DMS 273 (cell line): ENCODE data around the gene UTF1.
"Not testable (repeated sequence)": the region's sequence is repeated elsewhere in the genome, so short reads cannot be mapped to it uniquely, and the experiment has no call there.

Experiments used
- DNase-seq: peaks from one replicate; lab custom pipeline; 2025; ENCODE audit not compliant: unreplicated experiment; lab: John Stamatoyannopoulos, UW

Gene UTF1

DNA sequence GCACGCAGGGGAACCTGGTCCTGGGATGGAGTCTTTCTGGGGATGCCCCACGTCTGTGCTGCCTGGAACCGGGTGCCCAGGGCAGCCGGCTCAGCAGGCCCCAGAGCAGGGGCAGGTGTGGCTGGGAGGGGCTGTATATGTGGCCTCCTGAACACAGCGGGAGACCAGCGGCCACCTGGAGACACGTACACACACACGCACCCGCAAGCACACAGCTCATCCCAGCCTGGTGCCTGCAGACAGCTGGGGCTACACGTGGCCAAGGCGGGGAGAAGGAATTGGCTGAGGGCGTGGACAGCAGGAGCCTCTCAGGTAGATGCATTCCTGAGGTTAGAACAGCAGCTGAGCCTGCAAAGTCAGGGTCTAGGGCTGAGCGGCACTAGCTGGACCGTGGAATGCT is 32.7 kb downstream of the UTF1 start:
- peak; percentile 23 for DNase-seq

DNA sequence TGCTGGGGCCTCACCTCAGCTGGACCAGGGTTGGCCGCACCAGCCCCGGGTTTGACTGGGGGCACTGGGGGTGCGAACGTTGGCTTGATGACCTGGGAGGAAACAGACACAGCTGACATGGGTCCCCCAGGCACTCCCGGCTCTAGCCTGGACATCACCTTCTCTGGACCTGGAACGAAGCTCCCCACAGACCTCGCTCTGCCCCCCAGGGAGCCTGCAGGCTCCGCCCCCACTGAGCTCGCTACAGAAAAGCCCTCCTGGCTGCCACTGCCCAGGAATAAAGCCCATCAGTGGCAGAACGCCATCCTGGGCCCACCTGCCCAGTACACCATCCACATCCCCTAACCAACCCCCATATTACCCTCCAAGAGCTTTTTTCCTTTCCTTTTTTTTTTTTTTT is 33.7 kb downstream of the UTF1 start:
- DNase-seq: no peak

DNA sequence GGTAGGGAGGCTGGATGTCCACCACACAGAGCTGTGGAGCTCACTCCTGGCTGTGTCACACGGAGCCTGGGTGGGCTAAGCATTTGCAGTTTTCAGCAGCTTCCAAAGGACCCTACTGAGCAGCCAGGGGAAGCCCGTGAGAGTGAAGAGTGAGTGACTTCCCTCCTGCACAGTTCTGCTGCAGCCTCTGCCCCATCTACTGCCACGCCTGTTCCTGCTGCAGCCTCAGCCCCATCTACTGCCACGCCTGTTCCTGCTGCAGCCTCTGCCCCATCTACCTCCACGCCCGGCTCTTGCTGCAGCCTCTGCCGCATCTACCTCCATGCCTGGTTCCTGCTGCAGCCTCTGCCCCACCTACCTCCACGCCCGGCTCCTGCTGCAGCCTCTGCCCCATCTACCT is 34.4 kb downstream of the UTF1 start:
- DNase-seq: no peak

DNA sequence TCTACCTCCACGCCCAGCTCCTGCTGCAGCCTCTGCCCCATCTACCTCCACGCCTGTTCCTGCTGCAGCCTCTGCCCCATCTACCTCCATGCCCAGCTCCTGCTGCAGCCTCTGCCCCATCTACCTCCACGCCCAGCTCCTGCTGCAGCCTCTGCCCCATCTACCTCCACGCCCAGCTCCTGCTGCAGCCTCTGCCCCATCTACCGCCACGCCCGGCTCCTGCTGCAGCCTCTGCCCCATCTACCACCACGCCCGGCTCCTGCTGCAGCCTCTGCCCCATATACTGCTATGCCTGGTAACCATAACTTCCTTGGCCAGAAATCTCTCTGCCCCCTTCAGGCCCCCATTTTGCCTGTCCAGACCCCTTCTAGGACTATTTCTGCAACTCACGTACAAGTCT is 35.0 kb downstream of the UTF1 start:
- not testable (repeated sequence) for DNase-seq

DNA sequence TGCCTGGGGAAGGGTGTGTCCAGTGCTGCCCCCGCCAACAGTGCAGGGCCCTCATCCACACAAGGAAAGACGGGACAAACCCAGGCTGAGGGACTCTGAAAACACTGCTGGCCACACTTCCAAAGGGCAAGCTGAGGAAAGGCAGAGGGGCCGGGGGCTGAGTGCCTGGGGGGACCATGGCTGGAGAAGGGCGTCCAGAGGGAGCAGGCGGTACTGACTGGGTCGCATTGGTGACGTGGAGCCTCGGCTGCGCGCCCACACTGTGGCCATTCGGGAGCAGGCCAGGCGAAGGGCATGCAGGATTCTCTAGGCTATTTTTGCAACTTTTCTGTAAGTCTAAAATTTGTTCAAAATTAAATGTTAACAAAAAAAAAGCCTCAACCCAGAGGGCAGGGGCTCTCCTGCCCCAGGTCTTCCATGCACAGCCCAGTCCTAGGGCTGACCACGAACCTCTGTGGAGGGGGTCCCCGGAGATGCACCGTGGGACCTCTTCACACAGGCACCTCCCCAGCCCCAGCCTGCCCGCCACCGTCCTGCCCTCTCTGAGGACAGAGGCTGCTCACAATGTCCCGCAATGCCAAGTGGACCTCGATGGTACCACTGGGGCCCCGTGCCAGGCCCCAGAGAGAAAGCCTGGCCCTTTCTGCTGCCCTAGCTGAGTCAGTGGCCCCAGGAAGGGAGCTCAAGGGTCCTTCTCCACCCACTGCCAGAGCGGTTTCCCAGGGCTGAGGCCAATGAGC is 36.2 kb downstream of the UTF1 start:
- no peak for DNase-seq

DNA sequence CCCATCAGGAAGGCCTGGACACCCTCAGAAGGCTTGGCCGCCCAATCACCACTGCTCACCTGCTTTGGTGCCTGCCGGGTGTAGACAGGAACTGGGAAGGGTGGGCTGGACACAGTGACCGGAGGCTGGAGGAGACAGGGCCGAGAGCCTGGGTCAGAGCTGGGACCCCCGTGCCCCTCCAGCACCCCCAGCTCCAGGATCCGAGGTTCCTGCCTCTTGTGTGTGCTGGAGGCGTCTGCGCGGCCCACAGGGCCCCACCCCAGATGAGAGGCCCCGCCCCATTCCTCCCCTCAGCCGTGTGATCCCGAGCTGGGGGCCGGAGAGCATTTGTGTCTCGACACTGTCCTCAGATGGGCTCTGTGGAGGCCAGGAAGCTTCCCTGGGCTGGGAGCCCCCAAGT is 37.3 kb downstream of the UTF1 start:
- no peak for DNase-seq

DNA sequence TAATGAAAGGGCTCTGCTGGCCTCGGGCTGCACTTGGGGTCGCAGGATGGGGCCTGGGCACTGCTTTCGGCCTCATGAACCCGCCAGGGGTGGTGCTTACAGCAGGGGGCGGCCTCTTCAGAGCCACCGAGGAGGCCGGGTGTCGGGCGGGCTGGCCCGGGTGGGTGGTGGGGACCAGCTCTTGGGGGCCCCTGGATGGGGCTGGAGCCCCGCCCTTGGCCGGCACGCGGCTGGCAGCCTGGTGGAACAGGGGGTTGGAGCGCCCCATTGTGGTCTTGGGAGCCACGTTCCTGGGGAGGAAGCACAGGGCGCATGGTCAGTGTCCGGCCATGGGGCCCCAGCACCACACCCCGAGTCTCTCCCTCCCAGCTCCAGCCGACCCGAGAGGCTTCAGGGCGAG is 37.8 kb downstream of the UTF1 start:
- DNase-seq: no peak

DNA sequence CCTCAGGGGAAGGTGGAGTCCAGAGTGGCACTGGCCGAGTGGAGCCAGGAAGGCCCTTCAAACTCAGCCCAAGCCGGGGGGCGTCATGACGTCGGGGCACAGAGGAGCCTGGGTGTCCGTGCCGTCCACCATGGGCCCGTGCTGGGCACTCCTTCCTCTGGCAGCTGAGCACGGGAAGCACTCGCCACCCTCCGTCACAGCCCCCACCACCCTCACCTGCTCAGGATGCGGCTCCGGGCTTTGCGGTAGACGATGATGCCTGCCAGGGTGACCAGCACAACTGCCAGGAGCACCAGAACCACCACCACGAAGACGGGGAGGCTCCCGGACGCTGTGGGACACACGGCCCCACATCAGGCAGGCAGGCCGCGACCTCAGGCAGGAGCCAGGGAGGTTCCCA is 38.5 kb downstream of the UTF1 start:
- no peak for DNase-seq

DNA sequence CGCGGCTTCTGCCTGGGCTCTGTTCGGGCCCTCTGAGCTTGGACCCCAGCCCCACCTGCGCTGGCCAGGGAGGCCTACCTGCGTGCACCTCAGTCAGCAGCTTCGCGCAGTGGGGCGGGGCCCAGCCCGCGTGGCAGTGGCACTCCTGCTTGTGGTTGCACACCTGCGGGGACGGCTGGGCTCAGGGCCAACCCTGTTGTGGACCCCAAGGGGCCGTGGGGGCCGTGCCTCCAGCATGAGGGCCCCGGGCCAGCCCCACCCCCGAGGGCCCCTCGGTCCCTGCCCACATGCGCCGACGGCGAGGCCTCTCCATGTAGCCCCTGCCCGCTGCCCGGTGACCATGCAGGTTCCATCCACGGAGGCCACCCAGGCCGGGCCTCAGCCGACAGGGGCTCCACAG is 39.4 kb downstream of the UTF1 start:
- no peak for DNase-seq

DNA sequence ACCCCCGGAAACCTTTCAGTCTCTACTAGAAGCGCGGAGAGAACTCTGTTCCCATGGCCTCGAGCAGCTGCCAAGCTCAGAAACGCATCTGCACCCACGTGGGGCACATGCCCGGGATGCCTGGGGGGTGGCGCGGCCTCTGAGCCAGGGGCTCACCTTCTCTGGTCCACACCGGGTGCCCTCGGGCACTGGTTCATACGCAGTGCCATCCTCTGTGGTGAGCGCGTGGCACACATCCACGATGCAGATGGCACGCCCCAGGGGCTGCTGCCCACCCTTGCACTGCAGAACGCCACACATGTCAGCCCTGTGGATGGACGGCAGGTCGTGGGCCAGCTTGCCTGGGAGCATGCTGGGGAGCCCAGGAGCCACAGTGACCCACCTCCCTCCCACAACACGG is 40.2 kb downstream of the UTF1 start:
- peak; percentile 24 for DNase-seq

DNA sequence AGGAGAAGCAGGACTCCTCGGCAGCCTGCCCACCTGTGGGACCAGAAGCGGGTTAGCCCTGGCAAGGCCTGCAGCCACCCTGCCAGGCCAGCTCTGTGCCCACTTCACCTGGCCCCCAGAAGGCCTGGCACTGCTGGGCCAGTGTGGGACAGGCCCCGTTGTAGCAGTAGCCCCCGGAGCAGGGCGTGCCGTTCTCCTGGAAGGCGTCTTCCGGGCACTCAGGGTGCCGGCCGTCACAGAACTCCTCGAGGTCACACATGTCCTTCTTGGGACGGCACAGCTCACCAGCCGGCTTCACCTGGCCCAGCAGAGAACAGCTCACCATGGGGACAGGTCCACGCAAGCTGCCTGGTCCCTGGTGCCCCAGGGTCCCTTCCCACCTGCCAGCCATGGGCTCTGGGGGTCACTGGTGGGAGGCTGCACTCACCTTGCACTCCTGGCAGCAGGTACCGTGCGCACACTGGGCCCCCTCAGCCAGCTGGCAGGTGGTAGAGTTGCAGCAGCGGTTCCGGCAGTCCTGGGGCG is 40.8 kb downstream of the UTF1 start:
- DNase-seq: no peak

DNA sequence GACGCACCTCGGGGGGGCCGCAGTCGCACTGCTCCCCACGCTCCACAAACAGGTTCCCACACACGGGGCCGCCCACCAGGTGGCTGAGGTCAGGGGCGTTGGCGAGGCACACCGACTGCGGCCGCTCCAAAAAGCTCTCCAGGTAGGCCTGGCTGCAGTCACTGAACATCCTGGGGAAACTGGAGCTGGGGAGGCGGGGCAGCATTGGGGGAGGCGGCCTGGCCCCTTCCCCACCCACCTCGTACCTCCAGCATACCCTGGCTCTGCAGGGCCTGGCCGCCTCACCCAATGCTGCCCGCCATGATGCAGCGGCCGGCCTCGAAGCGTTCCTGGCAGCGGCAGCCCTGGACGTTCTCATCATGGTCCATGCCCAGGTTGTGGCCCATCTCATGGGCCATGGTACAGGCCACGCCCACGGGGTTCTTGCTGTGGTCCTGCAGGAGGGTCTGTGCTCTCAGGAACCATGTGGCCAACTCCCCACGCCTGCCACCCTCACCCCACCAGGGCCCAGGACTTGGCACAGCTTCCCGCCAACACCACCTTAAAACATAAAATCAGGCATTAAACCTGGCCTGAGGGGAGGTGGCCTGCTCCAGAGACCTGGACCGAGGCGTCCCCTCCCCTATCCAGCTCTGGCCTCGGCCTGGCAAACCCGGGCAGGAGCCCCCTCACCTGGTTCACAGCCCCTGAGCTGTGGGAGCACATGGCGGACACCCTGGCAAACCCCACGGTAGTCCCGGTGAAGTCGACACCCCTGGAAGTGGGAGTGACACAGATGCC is 41.7 kb downstream of the UTF1 start:
- no peak for DNase-seq

DNA sequence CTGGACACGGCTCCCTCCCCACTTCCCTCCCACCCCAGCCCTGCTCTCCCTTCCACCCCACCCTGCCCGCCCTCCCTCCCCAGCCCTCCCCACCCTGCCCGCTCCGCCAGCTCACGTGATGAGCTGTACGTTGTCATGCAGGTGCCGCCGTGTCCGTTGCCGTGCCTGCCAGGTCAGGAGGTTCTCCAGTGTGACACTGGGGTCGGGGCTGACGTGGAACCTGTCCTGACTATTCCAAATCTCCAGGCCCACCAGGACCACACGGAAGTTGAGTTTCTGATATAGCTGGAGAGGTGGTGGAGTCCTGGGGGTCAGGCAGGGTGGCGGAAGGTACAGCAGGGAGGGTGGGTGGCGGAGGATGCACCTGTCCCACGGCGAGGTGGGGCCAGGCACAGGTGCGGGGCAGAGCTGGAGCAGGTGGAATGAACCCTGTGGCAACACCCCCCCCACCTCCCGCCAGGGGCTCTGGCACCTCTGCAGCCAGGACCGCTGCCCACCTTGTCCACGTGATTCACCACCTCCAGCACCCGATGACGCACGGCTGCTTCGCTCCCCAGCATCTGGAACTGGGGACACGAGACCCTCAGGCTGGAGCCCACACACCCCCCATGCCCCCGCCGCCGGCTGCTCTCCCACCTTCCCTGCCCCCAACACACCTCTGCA is 42.4 kb downstream of the UTF1 start:
- DNase-seq: no peak

DNA sequence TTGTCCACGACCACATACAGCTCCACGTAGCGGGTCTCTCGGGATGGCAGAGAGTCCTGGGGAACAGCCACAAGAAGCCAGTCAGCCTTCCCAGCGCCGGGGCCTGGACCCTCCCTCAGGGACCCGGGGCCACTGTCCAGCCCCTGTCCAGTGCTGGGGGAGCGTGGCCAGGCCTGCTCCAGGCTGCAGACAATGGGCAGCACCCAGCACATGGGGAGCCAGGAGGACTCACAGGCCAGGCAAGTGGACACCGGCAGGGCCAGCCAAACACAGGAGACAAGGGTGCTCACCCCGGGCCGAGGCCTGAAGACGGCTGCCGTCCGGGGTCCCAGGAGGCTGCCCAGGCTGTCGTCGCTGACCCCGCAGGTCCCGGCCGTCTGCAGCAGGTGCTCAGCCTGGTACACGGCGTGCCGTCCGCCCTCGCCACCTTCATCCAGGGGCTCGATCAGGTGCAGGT is 43.0 kb downstream of the UTF1 start:
- DNase-seq: no peak

DNA sequence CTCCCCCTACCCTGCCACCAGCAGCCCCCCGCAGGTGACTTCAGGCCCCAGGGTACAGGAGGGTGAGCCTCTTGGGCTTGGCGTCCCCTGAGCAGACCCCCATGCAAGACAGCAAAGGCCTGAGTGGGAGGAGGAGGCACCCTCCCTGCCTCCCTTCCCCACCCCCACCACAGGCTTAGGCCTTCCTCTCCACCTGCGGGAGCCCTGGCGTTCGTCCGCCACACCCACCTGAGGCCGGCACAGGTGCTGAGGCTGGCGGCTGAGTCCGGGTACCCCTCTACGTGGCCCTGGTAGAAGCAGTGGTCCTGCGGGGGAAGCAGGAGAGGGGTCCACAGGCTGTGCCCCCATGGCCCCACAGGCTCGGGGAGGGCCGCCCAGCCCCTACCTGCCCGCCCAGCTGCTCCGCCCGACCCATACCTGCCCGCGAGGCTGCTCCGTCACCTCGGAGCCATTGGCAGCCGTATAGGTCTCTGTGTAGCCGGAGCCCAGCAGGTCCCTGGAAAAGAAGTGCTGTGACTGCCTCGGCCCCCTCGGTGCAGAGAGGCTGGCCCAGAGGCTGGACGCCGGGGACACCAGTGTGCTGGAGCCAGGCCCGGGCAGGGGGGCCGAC is 43.6 kb downstream of the UTF1 start:
- no peak for DNase-seq

DNA sequence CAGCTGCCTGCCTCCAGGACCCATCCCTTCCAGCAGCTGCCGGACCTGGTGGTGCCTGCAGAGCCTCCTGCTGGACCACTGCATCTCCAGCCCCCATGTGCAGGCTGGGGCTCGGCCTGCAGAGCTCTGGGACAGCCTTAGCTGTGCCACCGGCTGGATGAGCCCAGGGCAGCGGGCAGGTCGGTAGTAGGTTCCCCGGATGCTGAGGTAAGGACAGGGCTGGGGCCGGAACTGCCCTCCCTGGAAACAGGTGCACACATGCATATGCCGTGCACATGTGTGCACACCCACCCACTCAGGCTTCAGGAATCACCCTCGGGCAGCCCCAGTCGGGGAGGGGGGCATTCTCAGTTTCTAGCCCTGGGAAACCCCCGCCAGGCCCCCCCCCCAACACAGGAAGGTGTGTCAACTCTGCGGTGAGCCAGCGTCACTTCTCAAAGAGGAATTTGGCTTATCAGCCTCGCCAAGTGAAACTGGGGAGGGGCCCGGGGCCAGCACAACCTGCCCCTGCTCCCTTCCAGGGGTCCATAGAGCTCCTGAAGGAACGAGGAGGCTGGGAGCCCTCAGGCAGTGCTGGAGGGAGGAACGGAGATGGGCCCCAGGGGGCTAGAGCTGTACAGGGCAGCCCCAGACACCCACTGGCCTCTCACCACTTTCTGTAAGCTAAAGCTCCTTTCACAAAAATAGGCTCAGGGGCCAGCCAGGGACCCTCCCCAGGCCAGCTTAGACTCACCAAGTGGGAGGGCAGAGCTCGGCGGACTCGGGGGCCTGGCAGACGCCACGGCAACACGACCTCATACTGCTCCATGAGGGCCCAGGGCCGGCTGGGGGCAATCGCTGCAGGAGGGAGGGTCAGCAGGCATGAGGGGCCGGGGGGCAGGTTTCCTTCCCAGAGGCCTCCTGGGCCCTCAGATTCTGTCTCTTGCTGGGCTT is 45.0 kb downstream of the UTF1 start:
- DNase-seq: peak; percentile 67

DNA sequence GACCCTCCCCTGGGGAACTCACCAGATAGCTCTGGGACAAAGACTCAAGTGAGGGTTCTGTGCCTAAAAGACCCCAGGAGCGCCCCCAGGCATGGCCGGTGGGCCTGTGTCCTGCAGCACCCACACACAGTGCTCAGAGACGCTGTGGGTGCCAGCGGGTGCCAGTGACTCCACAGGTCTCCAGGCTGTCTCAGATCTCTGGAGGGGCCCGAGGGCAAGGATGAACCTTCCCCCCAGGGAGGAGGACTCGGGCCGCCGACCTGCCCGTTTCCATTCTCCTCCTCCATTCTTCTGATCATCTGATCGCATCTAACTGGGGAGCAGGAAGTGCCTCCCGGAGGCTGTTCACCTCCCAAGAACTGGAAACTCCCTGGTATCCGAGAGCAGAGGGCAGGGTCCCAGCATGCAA is 45.7 kb downstream of the UTF1 start:
- DNase-seq: peak; percentile 24

DNA sequence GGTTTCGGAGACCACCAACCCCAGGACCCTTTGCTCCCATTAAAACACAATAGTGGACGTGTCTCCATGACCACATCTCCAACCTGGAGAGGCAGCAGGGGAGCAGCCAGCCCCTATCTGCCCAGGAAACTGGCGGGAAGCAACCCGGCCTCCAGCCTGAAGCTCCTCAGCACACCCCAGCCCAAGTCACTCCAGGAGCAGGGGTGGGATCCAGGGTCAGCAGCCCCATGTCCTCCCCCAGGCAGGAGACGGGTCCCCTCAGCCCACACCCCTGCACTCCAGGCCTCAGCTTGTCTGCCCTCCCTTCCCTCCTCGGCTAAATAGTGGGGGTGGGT is 46.0 kb downstream of the UTF1 start:
- no peak for DNase-seq

DNA sequence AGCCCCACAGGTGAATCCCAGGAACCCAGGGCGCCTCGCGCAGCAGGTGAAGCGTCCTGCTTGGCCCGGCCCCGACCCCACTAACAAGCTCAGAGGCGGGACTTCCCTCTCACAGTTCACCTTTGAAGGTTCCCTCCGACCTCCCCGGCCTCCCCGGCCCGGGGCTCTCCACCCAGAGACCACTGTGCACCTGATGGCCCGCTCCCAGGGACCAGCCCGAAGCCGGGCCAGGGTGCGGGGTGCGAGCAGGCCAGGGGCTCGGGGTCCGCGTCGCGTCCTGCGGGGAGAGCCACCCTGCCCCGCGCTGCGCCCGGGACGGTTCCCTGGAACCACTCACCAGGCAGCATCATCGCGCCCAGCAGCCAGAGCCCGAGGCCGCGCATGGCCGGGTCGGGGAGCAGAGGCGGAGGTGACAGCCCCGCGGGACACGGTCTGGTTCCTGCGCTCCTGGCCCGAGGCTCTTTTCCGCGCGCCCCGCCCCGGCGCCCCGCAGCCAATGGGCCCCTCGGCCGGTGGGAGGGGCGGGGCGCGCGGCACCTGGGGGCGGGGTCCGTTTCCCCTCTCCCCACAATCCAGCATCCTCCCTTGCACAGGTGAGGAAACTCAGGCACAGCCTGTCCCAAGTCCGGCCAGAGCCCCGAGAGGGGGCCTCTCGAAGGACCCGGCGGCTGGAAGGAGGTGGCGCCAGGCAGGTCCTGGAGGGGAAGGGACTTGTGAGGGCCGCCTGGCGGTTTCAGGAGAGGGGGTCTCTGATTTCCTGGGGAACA is 46.6 kb downstream of the UTF1 start, which contains the start of gene ADAM8:
ADAM8 (minus strand) TSS at position 434 of the 767 bp plus-strand sequence; CDS start at position 383, 51 bp downstream.
- peak; percentile 37 for DNase-seq
